CD4-positive, alpha-beta T cell (primary cell): ENCODE measurements around the gene ENKD1. TPM values are rescaled to one million over a fixed set of nuclear protein-coding genes. Genes with fewer than 3 reads are reported as not detected.

Source experiments
- ATAC-seq: fragments of 200-7000 bp; cut with Tn5 transposase; one replicate; pipeline ENCODE4 v1.10.0; 2022; ENCODE audit warnings: mild to moderate bottlenecking; ENCODE audit not compliant: poor library complexity
- CTCF ChIA-PET: fragments of 350-600 bp; sonication (Branson Sonifier 250); formaldehyde crosslinking; loops from one replicate; lab custom pipeline; 2021; ENCODE audit warnings: antibody characterized with exemption, inconsistent platforms; lab: Charles Lee
- POLR2A ChIA-PET: fragments of 350-600 bp; sonication (Branson Sonifier 250); formaldehyde crosslinking; loops from one replicate; lab custom pipeline; 2021; ENCODE audit warnings: antibody characterized with exemption, inconsistent platforms; lab: Charles Lee
- DNase-seq, 14 experiments: peaks; one replicate each; pipeline ENCODE4 v3.0.0-alpha.2; 2013 to 2020; ENCODE audit warnings: mixed read lengths in 2 of 14
- H3K27ac ChIP-seq, 2 donors: one replicate each; pipeline versions ENCODE4 v1.5.1 to v1.7.0; 2013; ENCODE audit warnings: low read length in 2 of 2, low read depth in 1 of 2, mild to moderate bottlenecking in 1 of 2
- H3K27me3 ChIP-seq, 2 experiments: 1 replicate in 1 of 2; 2 replicates in 1 of 2; pipeline versions ENCODE4 v1.6.1 to v1.7.0; 2013; ENCODE audit warnings: low read length in 2 of 2, control low read depth in 1 of 2, mild to moderate bottlenecking in 1 of 2, moderate library complexity in 1 of 2; ENCODE audit not compliant: insufficient read depth in 2 of 2, control insufficient read depth in 1 of 2
- H3K36me3 ChIP-seq: one replicate; pipeline ENCODE4 v1.6.1; 2013; ENCODE audit warnings: low read length, control low read depth; ENCODE audit not compliant: insufficient read depth
- H3K4me1 ChIP-seq: one replicate; pipeline ENCODE4 v1.6.1; 2013; ENCODE audit warnings: low read length, control low read depth; ENCODE audit not compliant: insufficient read depth
- H3K4me3 ChIP-seq: one replicate; pipeline ENCODE4 v1.5.1; 2013; ENCODE audit warnings: mild to moderate bottlenecking, low read length, moderate library complexity
- H3K9me3 ChIP-seq, 2 experiments: 1 replicate in 1 of 2; 2 replicates in 1 of 2; pipeline versions ENCODE4 v1.6.1 to v1.7.0; 2013; ENCODE audit warnings: low read length in 2 of 2, mild to moderate bottlenecking in 2 of 2, control low read depth in 1 of 2, moderate library complexity in 1 of 2; ENCODE audit not compliant: control insufficient read depth in 1 of 2, insufficient read depth in 1 of 2
- H3K27ac Mint-ChIP-seq: one replicate; pipeline ENCODE4 v1.8.0; 2020; ENCODE audit warnings: mixed read lengths
- H3K27me3 Mint-ChIP-seq: one replicate; pipeline ENCODE4 v1.8.0; 2021; ENCODE audit warnings: mixed read lengths
- H3K36me3 Mint-ChIP-seq: one replicate; pipeline ENCODE4 v1.8.0; 2021; ENCODE audit warnings: low read depth, mixed read lengths
- H3K4me1 Mint-ChIP-seq: one replicate; pipeline ENCODE4 v1.8.0; 2021; ENCODE audit warnings: low read depth, mixed read lengths
- H3K4me3 Mint-ChIP-seq: one replicate; pipeline ENCODE4 v1.8.0; 2020; ENCODE audit warnings: mild to moderate bottlenecking, mixed read lengths
- H3K9me3 Mint-ChIP-seq: one replicate; pipeline ENCODE4 v1.8.0; 2020; ENCODE audit warnings: mixed read lengths
- CTCF ChIP-seq: fragments of 200-600 bp; IDR thresholded peaks from one replicate; pipeline ENCODE4 v1.8.0; 2022; ENCODE audit warnings: antibody characterized with exemption, mild to moderate bottlenecking
- intact Hi-C, 2 experiments: fragments of 100-400 bp; cut with DNase I in 1 of 2; cut with micrococcal nuclease in 1 of 2; formaldehyde crosslinking; loops; one replicate each; pipeline versions ENCODE4 v1.15.1 to v1.9.0; 2023 to 2025; cut with DNase I, micrococcal nuclease
- total RNA-seq, 174 experiments: library from RNA in 2 of 174; stranded (reverse) in 2 of 174; gene quantifications; one replicate each; pipeline ENCODE4 v1.2.3 and lab custom pipeline; 2021 to 2026

Gene ENKD1
- total RNA-seq, 2 experiments from 2014 or later = 2.0 to 3.5 TPM

GRCh38 chr16:67704110-67704509 lies 37.6 kb upstream of the ENKD1 start:
- Mint-ChIP-seq H3K4me3 (no peak overlapping the region), H3K9me3 (no peaks in the 10 kb centered on the region), H3K4me1 (peaks cover 33% of the 10 kb centered on the region), H3K27me3 (no peaks in the 10 kb centered on the region), H3K36me3 (no peaks in the 10 kb centered on the region), H3K27ac (peak overlapping the region; percentile 80)
- Histone ChIP-seq H3K27me3 (no peaks in the 10 kb centered on the region), H3K27ac (no peak overlapping the region), H3K4me1 (peaks cover 12% of the 10 kb centered on the region), H3K36me3 (no peaks in the 10 kb centered on the region), H3K4me3 (no peak overlapping the region), H3K9me3 (peaks cover 0 to 9% of the 10 kb centered on the region in 2 experiments)
- intact Hi-C loops = no loop called here
- POLR2A ChIA-PET = no interaction called here
- TF ChIP-seq CTCF = no peak
- no peak for ATAC-seq
- CTCF ChIA-PET = no interaction called here
- no peak for DNase-seq

DNA sequence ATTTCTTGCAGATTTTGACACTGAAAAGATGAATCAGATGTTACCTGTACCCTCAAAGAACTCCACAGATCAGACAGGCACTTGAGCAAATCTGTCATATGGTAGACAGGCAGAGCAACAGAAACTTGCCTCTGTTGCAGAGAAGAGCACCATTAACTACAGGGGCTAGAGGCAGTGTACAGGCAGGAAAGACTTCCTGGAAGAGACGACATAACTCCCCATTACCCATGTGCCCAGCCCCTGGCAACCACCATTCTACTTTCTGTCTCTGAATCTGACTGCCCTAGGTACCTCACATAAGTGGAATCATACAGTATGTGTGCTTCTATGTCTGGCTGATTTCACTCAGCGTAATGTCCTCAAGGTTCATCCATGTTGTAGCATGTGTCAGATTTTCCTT lies 37.1 kb upstream of the ENKD1 start:
- peaks cover 0 to 13% of the 10 kb centered on the region in 2 experiments for H3K9me3 ChIP-seq
- POLR2A ChIA-PET = no interaction called here
- peak overlapping the region in 1 of 2 donors; percentile 40 for H3K27ac ChIP-seq
- peaks cover 12% of the 10 kb centered on the region for H3K4me1 ChIP-seq
- H3K27ac Mint-ChIP-seq = peak overlapping the region; percentile 80
- no peak overlapping the region for H3K4me3 Mint-ChIP-seq
- TF ChIP-seq CTCF = no peak
- DNase-seq = peak in 5 of 14 experiments; percentile 14 to 31 (median 17)
- intact Hi-C loops = no loop called here
- H3K27me3 ChIP-seq = no peaks in the 10 kb centered on the region
- no peak overlapping the region for H3K4me3 ChIP-seq
- CTCF ChIA-PET = no interaction called here
- peaks cover 32% of the 10 kb centered on the region for H3K4me1 Mint-ChIP-seq
- no peaks in the 10 kb centered on the region for H3K36me3 ChIP-seq
- no peaks in the 10 kb centered on the region for H3K27me3 Mint-ChIP-seq
- ATAC-seq = peak; percentile 54
- no peaks in the 10 kb centered on the region for H3K9me3 Mint-ChIP-seq
- no peaks in the 10 kb centered on the region for H3K36me3 Mint-ChIP-seq

GRCh38 chr16:67702130-67702529 lies 35.6 kb upstream of the ENKD1 start:
- peaks cover 0 to 13% of the 10 kb centered on the region in 2 experiments for H3K9me3 ChIP-seq
- peaks cover 6% of the 10 kb centered on the region for H3K36me3 ChIP-seq
- Mint-ChIP-seq H3K4me3 (no peak overlapping the region), H3K27ac (no peak overlapping the region), H3K36me3 (peaks cover 5% of the 10 kb centered on the region), H3K27me3 (no peaks in the 10 kb centered on the region), H3K4me1 (peaks cover 31% of the 10 kb centered on the region), H3K9me3 (no peaks in the 10 kb centered on the region)
- ATAC-seq (no peak), DNase-seq (no peak)
- intact Hi-C loops = no loop called here
- TF ChIP-seq CTCF = no peak
- H3K4me1 ChIP-seq = peaks cover 12% of the 10 kb centered on the region
- ChIA-PET CTCF (no interaction called here), POLR2A (no interaction called here)
- H3K27me3 ChIP-seq = no peaks in the 10 kb centered on the region
- H3K27ac ChIP-seq = no peak overlapping the region
- H3K4me3 ChIP-seq = no peak overlapping the region
